Dedifferentiated amniotic fluid mesenchymal stem cell (primary cell): Measurements from ENCODE around the gene GFRA4.
"Not testable (repeated sequence)": the region's sequence is repeated elsewhere in the genome, so short reads cannot be mapped to it uniquely, and the experiment has no call there.

Experiments used
- DNase-seq: peaks from one replicate; pipeline ENCODE4 v3.0.0-alpha.2; 2016; ENCODE audit errors: extremely low spot score

GFRA4 gene

GRCh38 chr20:3615171-3615840, 47.9 kb downstream of the GFRA4 start:
- not testable (repeated sequence) for DNase-seq

- DNase-seq: no peak
These were observed 48.7 kb downstream of the GFRA4 start for GRCh38 chr20:3614466-3614865.

- peak; percentile 58 for DNase-seq
These were observed 49.3 kb downstream of the GFRA4 start for GRCh38 chr20:3613821-3614440.

GRCh38 chr20:3612795-3613572, 50.2 kb downstream of the GFRA4 start:
- no peak for DNase-seq

- DNase-seq: no peak
These were observed 51.3 kb downstream of the GFRA4 start for GRCh38 chr20:3611901-3612300.
